ENCODE measurements around the gene UGCG.

DNA sequence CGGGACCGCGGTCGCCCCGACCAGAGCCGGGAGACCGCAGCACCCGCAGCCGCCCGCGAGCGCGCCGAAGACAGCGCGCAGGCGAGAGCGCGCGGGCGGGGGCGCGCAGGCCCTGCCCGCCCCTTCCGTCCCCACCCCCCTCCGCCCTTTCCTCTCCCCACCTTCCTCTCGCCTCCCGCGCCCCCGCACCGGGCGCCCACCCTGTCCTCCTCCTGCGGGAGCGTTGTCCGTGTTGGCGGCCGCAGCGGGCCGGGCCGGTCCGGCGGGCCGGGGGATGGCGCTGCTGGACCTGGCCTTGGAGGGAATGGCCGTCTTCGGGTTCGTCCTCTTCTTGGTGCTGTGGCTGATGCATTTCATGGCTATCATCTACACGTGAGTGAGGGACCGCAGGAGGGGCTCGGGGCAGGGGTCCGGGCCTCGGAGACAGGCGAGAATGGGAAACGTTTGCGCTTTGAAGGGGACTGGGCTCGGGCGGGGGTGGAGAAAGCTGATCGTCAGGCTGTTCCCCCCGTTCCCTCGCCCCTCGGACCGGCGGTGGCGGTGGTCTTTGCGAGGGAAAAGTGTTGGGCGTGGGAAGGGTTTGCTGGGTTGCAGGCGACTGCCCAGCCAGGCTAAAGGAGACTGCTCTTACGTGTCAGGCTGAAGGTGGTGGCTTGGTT is 457 bp downstream of the UGCG start:
- TF ChIP-seq, protein P1, sequence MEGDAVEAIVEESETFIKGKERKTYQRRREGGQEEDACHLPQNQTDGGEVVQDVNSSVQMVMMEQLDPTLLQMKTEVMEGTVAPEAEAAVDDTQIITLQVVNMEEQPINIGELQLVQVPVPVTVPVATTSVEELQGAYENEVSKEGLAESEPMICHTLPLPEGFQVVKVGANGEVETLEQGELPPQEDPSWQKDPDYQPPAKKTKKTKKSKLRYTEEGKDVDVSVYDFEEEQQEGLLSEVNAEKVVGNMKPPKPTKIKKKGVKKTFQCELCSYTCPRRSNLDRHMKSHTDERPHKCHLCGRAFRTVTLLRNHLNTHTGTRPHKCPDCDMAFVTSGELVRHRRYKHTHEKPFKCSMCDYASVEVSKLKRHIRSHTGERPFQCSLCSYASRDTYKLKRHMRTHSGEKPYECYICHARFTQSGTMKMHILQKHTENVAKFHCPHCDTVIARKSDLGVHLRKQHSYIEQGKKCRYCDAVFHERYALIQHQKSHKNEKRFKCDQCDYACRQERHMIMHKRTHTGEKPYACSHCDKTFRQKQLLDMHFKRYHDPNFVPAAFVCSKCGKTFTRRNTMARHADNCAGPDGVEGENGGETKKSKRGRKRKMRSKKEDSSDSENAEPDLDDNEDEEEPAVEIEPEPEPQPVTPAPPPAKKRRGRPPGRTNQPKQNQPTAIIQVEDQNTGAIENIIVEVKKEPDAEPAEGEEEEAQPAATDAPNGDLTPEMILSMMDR (IDR thresholded peaks at IDR 0.05), result no peak
- no peak for TF ChIP-seq POLR2AphosphoS5 (IDR thresholded peaks at IDR 0.05)
